Neural progenitor cell (in vitro differentiated cells): ENCODE measurements around the gene IDI2. TPM values are rescaled to one million over a fixed set of nuclear protein-coding genes. Genes with fewer than 3 reads are reported as not detected.

ENCODE experiments used
- DNase-seq: peaks from one replicate; pipeline ENCODE4 v3.0.0-alpha.2; 2016; ENCODE audit warnings: low spot score
- H2AFZ ChIP-seq: fragments of 200-600 bp; sonication (generic); replicated peaks from 2 replicates; pipeline ENCODE4 v1.6.1; 2016; ENCODE audit warnings: antibody characterized with exemption
- H3F3A ChIP-seq: fragments of 200-600 bp; sonication (generic); 2 replicates; pipeline ENCODE4 v1.6.1; 2016; ENCODE audit warnings: antibody characterized with exemption, low read depth
- H3K27ac ChIP-seq: fragments of 200-600 bp; sonication (generic); 2 replicates; pipeline ENCODE4 v1.5.1; 2016; ENCODE audit warnings: mild to moderate bottlenecking
- H3K27me3 ChIP-seq: fragments of 200-600 bp; sonication (generic); 2 replicates; pipeline ENCODE4 v1.6.1; 2016; ENCODE audit warnings: mild to moderate bottlenecking, moderate library complexity
- H3K36me3 ChIP-seq: fragments of 200-600 bp; sonication (generic); 2 replicates; pipeline ENCODE4 v1.5.1; 2016
- H3K4me1 ChIP-seq: fragments of 200-600 bp; sonication (generic); 2 replicates; pipeline ENCODE4 v1.6.1; 2016; ENCODE audit warnings: mixed run types
- H3K4me2 ChIP-seq: fragments of 200-600 bp; sonication (generic); 2 replicates; pipeline ENCODE4 v1.6.1; 2016
- H3K4me3 ChIP-seq: fragments of 200-600 bp; sonication (generic); 2 replicates; pipeline ENCODE4 v1.5.1; 2016
- H3K79me2 ChIP-seq: fragments of 200-600 bp; sonication (generic); 2 replicates; pipeline ENCODE4 v1.6.1; 2016; ENCODE audit warnings: low read depth
- H3K9ac ChIP-seq: fragments of 200-600 bp; sonication (generic); 2 replicates; pipeline ENCODE4 v1.6.1; 2016
- H3K9me3 ChIP-seq: fragments of 200-600 bp; sonication (generic); 2 replicates; pipeline ENCODE4 v1.5.1; 2016; ENCODE audit warnings: low read depth
- H4K20me1 ChIP-seq: fragments of 200-600 bp; sonication (generic); 2 replicates; pipeline ENCODE4 v1.6.1; 2016; ENCODE audit warnings: low read depth
- H3K27ac Mint-ChIP-seq: 3 replicates; pipeline ENCODE4 v1.8.0; 2021; ENCODE audit warnings: mixed read lengths
- H3K27me3 Mint-ChIP-seq: 2 replicates; pipeline ENCODE4 v1.8.0; 2022; ENCODE audit warnings: low read depth, mild to moderate bottlenecking, inconsistent platforms, moderate library complexity, mixed read lengths; ENCODE audit not compliant: insufficient read depth
- H3K36me3 Mint-ChIP-seq: 3 replicates; pipeline ENCODE4 v1.8.0; 2021; ENCODE audit warnings: mixed read lengths
- H3K4me1 Mint-ChIP-seq: 3 replicates; pipeline ENCODE4 v1.8.0; 2021; ENCODE audit warnings: mixed read lengths
- H3K4me3 Mint-ChIP-seq: 3 replicates; pipeline ENCODE4 v1.8.0; 2021; ENCODE audit warnings: mild to moderate bottlenecking, moderate library complexity, mixed read lengths
- H3K9me3 Mint-ChIP-seq: 3 replicates; pipeline ENCODE4 v1.8.0; 2020; ENCODE audit warnings: mixed read lengths
- EZH2 ChIP-seq: fragments of 200-600 bp; sonication (generic); IDR thresholded peaks from 2 replicates; pipeline ENCODE4 v1.6.1; 2017; ENCODE audit warnings: antibody characterized with exemption, mild to moderate bottlenecking, moderate library complexity
- EZH2phosphoT487 ChIP-seq: fragments of 200-600 bp; sonication (generic); IDR thresholded peaks from 2 replicates; pipeline ENCODE4 v1.6.1; 2017; ENCODE audit warnings: antibody characterized with exemption
- total RNA-seq: library from RNA; depleted of rRNA; stranded (reverse); fragments of >200 nt; gene quantifications from 2 replicates; pipeline ENCODE4 v1.2.3, GENCODE V29; 2015; ENCODE audit warnings: low replicate concordance
- TF ChIP-seq, protein P1 (sequence below): fragments of 200-600 bp; sonication (generic); IDR thresholded peaks from 2 replicates; pipeline ENCODE4 v1.5.1; 2017; ENCODE audit warnings: antibody characterized with exemption, mild to moderate bottlenecking

IDI2 gene
- total RNA-seq, 1 donor from 2014 or later: not detected

DNA sequence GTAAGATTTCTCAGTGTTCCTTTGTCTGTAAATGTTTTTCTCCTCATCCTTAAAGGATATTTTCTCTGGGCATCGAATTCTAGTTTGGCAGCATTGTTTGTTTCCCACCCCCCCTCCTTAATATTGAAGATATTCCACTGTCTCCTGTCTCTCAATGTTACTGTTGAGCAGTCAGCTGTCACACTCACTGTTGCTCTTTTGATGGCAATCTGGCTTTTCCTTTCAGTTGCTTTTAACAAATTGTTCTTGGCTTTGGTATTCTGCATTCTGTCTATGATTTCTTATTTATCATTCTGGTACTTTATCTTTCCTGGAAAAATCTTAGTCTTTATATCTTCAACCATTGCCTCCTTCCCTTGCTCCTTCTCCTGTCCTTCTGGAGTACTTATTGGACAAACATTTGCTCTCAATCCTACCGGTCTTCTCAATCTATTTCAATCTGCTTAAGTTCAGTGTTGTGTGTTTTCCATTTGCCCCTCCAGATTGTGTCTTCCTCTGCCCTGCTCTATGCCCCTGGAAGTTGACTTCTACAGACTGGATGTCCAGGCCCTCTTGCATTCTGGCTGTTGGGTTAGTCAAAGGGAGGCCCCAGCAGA lies 46.7 kb downstream of the IDI2 start:
- H3K4me3 Mint-ChIP-seq: no peak overlapping the region
- Histone ChIP-seq H3K9ac (no peak overlapping the region), H3K27ac (no peak overlapping the region), H3K4me2 (no peak overlapping the region), H3K27me3 (no peaks in the 10 kb centered on the region), H2AFZ (no peak overlapping the region), H3K9me3 (peaks cover 11% of the 10 kb centered on the region), H3K36me3 (no peaks in the 10 kb centered on the region), H3K4me1 (no peaks in the 10 kb centered on the region), H3K79me2 (no peaks in the 10 kb centered on the region), H3F3A (no peaks in the 10 kb centered on the region), H3K4me3 (no peak overlapping the region), H4K20me1 (no peaks in the 10 kb centered on the region)
- no peak overlapping the region for H3K27ac Mint-ChIP-seq
- H3K36me3 Mint-ChIP-seq: peaks cover 18% of the 10 kb centered on the region
- peaks cover 32% of the 10 kb centered on the region for H3K9me3 Mint-ChIP-seq
- no peak for DNase-seq
- peaks cover under 1% of the 10 kb centered on the region for H3K4me1 Mint-ChIP-seq
- TF ChIP-seq EZH2 (no peak), EZH2phosphoT487 (no peak)
- TF ChIP-seq, protein P1, sequence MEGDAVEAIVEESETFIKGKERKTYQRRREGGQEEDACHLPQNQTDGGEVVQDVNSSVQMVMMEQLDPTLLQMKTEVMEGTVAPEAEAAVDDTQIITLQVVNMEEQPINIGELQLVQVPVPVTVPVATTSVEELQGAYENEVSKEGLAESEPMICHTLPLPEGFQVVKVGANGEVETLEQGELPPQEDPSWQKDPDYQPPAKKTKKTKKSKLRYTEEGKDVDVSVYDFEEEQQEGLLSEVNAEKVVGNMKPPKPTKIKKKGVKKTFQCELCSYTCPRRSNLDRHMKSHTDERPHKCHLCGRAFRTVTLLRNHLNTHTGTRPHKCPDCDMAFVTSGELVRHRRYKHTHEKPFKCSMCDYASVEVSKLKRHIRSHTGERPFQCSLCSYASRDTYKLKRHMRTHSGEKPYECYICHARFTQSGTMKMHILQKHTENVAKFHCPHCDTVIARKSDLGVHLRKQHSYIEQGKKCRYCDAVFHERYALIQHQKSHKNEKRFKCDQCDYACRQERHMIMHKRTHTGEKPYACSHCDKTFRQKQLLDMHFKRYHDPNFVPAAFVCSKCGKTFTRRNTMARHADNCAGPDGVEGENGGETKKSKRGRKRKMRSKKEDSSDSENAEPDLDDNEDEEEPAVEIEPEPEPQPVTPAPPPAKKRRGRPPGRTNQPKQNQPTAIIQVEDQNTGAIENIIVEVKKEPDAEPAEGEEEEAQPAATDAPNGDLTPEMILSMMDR: no peak
- no peaks in the 10 kb centered on the region for H3K27me3 Mint-ChIP-seq

GRCh38 chr10:976316-976715 lies 49.3 kb downstream of the IDI2 start:
- Histone ChIP-seq H3K4me1 (no peaks in the 10 kb centered on the region), H3K9me3 (peaks cover 11% of the 10 kb centered on the region), H3K79me2 (no peaks in the 10 kb centered on the region), H3K4me2 (no peak overlapping the region), H3K27ac (no peak overlapping the region), H2AFZ (no peak overlapping the region), H4K20me1 (no peaks in the 10 kb centered on the region), H3F3A (no peaks in the 10 kb centered on the region), H3K27me3 (no peaks in the 10 kb centered on the region), H3K36me3 (no peaks in the 10 kb centered on the region), H3K9ac (no peak overlapping the region), H3K4me3 (no peak overlapping the region)
- TF ChIP-seq EZH2phosphoT487 (no peak), EZH2 (no peak)
- TF ChIP-seq, protein P1: no peak
- Mint-ChIP-seq H3K36me3 (peaks cover 18% of the 10 kb centered on the region), H3K27ac (no peak overlapping the region), H3K9me3 (peaks cover 36% of the 10 kb centered on the region), H3K4me1 (peaks cover 12% of the 10 kb centered on the region), H3K4me3 (no peak overlapping the region), H3K27me3 (no peaks in the 10 kb centered on the region)
- DNase-seq: no peak

- no peak for TF ChIP-seq EZH2phosphoT487
- TF ChIP-seq, protein P1: no peak
- no peak for TF ChIP-seq EZH2
- Histone ChIP-seq H3K4me1 (no peaks in the 10 kb centered on the region), H3K4me3 (no peak overlapping the region), H3K27me3 (no peaks in the 10 kb centered on the region), H3F3A (no peaks in the 10 kb centered on the region), H3K9me3 (peaks cover 8% of the 10 kb centered on the region), H2AFZ (no peak overlapping the region), H3K4me2 (no peak overlapping the region), H3K27ac (no peak overlapping the region), H3K79me2 (no peaks in the 10 kb centered on the region), H3K36me3 (no peaks in the 10 kb centered on the region), H3K9ac (no peak overlapping the region), H4K20me1 (no peaks in the 10 kb centered on the region)
- H3K36me3 Mint-ChIP-seq: peaks cover 11% of the 10 kb centered on the region
- DNase-seq: no peak
- H3K27me3 Mint-ChIP-seq: no peaks in the 10 kb centered on the region
- H3K27ac Mint-ChIP-seq: no peak overlapping the region
- no peak overlapping the region for H3K4me3 Mint-ChIP-seq
- peaks cover 26% of the 10 kb centered on the region for H3K9me3 Mint-ChIP-seq
- peaks cover 15% of the 10 kb centered on the region for H3K4me1 Mint-ChIP-seq
These were observed 50.9 kb downstream of the IDI2 start for GRCh38 chr10:974785-975074.
